GM19025 (cell line): ENCODE measurements around the gene RAB3C.

Experiments
- ATAC-seq: cut with Tn5 transposase; IDR thresholded peaks from one replicate; pipeline ENCODE4 v1.9.1; 2021; ENCODE audit warnings: mild to moderate bottlenecking, low read depth, moderate library complexity; ENCODE audit not compliant: unreplicated experiment

The RAB3C gene

DNA sequence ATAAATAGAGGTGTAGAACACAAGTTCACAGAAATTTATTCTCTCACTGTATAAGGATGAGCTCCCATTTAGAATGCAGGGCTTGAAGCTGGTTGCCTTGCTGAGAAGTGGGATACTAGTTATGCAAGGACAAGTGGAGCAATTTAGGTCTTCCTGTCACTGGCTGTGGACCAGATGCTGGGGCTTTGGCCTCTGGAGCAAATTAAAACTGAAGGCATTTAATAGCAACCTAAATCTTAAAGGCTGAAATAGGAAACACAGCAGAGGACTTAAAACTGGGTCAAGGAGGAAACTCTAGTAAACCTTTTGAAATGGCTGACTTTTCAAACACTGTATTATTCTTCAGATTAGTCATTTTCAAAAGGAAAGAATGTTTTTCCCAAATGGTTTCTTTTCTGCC is 319.4 kb downstream of the RAB3C start:
- no peak for ATAC-seq

DNA sequence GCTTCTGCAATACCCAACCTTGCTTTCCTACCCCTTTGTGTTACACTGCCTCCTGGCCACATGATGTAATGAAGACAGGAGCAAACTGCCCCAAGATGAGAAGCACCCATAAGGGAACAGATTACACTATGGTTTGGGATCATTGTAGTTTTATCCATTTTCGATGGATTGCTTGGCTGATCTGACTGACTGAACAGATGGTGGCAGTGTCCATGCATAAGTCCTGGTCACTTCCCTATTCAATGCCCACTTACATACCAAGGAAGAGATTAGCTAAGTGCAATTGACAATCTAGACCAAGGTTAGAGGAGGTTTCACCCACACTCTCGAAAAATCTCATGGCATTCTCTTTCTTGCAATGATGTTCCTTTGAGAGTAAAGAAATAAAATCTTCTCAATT is 319.9 kb downstream of the RAB3C start:
- ATAC-seq: no peak

DNA sequence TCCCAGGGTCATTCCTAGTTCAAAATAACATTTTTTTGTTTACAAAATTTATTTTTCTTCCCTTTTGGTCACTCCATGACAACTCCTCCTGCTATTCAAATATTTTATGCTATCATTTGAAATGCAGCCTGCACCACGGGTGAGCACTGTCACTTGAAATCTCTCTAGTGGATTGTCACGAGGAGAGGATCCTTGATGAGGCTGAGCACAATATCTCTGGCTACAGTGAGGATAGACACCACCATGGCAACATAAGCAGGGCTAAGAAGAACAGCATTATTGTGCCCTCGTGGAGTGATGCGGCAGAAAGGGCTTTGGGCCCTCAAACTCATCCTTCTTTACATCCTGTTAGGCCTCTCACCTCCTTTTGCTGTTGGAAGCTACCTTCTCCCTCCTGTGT is 321.9 kb downstream of the RAB3C start:
- ATAC-seq: no peak

DNA sequence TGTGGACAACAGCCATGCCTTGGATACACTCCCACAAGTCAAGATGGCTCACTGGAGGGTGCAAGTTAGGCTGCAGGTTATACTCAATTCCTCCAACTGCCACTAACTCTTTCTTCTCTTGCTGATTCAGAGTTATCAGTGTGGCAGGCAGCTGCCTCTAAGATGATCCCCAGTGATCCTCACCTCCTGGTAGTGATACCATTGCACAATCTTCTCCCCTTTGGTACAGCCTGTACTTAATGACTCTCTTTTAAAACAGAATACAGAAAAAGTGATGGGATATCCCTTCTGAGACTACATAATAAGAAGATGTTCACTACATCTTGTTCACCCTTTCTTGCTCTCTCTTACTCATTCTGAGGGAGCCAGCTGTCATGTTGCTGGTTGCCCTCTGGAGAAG is 323.1 kb downstream of the RAB3C start:
- ATAC-seq: no peak
